Keratinocyte (primary cell): ENCODE measurements around the gene COG5. TPM values are rescaled to one million over a fixed set of nuclear protein-coding genes. Genes with fewer than 3 reads are reported as not detected.

Experiments used
- DNase-seq: peaks from one replicate; pipeline ENCODE4 v3.0.0-alpha.2; 2011; ENCODE audit warnings: low read depth, missing footprints, low spot score
- FAIRE-seq: peaks from 2 replicates; lab custom pipeline; 2011; peaks lifted over from hg19 to GRCh38; lab: Jason Lieb, UNC
- H2AFZ ChIP-seq: 2 replicates; pipeline ENCODE4 v1.6.0; 2012; ENCODE audit warnings: low read length, control low read depth, inconsistent platforms; ENCODE audit not compliant: control insufficient read depth
- H3K27ac ChIP-seq: 2 replicates; pipeline ENCODE4 v1.5.1; 2011; ENCODE audit warnings: low read length; ENCODE audit not compliant: control insufficient read depth, insufficient read depth
- H3K27me3 ChIP-seq: 3 replicates; pipeline ENCODE4 v1.6.0; 2011; ENCODE audit warnings: low read length; ENCODE audit not compliant: control insufficient read depth, insufficient read depth; ENCODE audit errors: extremely low read depth
- H3K36me3 ChIP-seq, 2 experiments: 2 replicates in 1 of 2; 3 replicates in 1 of 2; pipeline ENCODE4 v1.5.1; 2011; ENCODE audit warnings: low read length in 2 of 2, mild to moderate bottlenecking in 1 of 2; ENCODE audit not compliant: control insufficient read depth in 2 of 2, insufficient read depth in 2 of 2; ENCODE audit errors: extremely low read depth in 1 of 2
- H3K4me1 ChIP-seq: 3 replicates; pipeline ENCODE4 v1.5.1; 2011; ENCODE audit warnings: low read length; ENCODE audit not compliant: control insufficient read depth, insufficient read depth; ENCODE audit errors: extremely low read depth
- H3K4me2 ChIP-seq: 3 replicates; pipeline ENCODE4 v1.6.0; 2011; ENCODE audit warnings: low read depth, low read length; ENCODE audit not compliant: control insufficient read depth, insufficient read depth; ENCODE audit errors: extremely low read depth
- H3K4me3 ChIP-seq, 3 experiments: fragments of 200-600 bp in 1 of 3; sonication (generic) in 1 of 3; 2 replicates in 2 of 3; 3 replicates in 1 of 3; pipeline ENCODE4 v1.5.1; 2011 to 2016; ENCODE audit warnings: low read length in 3 of 3, mild to moderate bottlenecking in 3 of 3, control low read depth in 2 of 3, inconsistent platforms in 1 of 3, low read depth in 1 of 3, mixed read lengths in 1 of 3, mixed run types in 1 of 3, moderate library complexity in 1 of 3; ENCODE audit not compliant: control insufficient read depth in 2 of 3, insufficient read depth in 2 of 3; ENCODE audit errors: extremely low read depth in 1 of 3
- H3K79me2 ChIP-seq: 2 replicates; pipeline ENCODE4 v1.6.0; 2012; ENCODE audit warnings: low read length; ENCODE audit not compliant: control insufficient read depth, insufficient read depth
- H3K9ac ChIP-seq: 3 replicates; pipeline ENCODE4 v1.6.0; 2011; ENCODE audit warnings: low read length; ENCODE audit not compliant: control insufficient read depth, insufficient read depth; ENCODE audit errors: extremely low read depth
- H3K9me1 ChIP-seq: 3 replicates; pipeline ENCODE4 v1.6.0; 2011; ENCODE audit warnings: low read length; ENCODE audit not compliant: control insufficient read depth, insufficient read depth; ENCODE audit errors: extremely low read depth
- H3K9me3 ChIP-seq: 2 replicates; pipeline ENCODE4 v1.5.1; 2012; ENCODE audit warnings: low read depth, low read length; ENCODE audit not compliant: control insufficient read depth
- H4K20me1 ChIP-seq: 3 replicates; pipeline ENCODE4 v1.6.0; 2011; ENCODE audit warnings: low read length; ENCODE audit not compliant: control insufficient read depth, insufficient read depth; ENCODE audit errors: extremely low read depth
- CTCF ChIP-seq, 3 experiments: IDR thresholded peaks in 1 of 3; conservative IDR thresholded peaks in 1 of 3; optimal IDR thresholded peaks in 1 of 3; 2 replicates in 2 of 3; 3 replicates in 1 of 3; pipeline versions ENCODE3 to v1.5.1; 2011; ENCODE audit warnings: low read length in 3 of 3, mild to moderate bottlenecking in 3 of 3, moderate library complexity in 2 of 3, control low read depth in 1 of 3, inconsistent platforms in 1 of 3; ENCODE audit not compliant: insufficient read depth in 2 of 3; ENCODE audit errors: extremely low read depth in 1 of 3
- EZH2 ChIP-seq: IDR thresholded peaks from one replicate; pipeline ENCODE4 v1.6.1; 2012; ENCODE audit warnings: inconsistent platforms, mild to moderate bottlenecking, low read length, moderate library complexity
- dilution Hi-C: fragments of 300-500 bp; cut with MboI; formaldehyde crosslinking; loops from one replicate; pipeline ENCODE4 v1.7.0; 2020; ENCODE audit warnings: low sequenced_read_pairs; ENCODE audit not compliant: extremely low pct_ligation_motif_present
- polyA plus RNA-seq, 5 experiments: library from polyadenylated mRNA; depleted of rRNA in 3 of 5; stranded (reverse) in 3 of 5; stranded (forward) in 1 of 5; unstranded in 1 of 5; fragments of >200 nt; gene quantifications; 1 replicate in 1 of 5; 2 replicates in 3 of 5; 3 replicates in 1 of 5; pipeline versions ENCODE4 v1.2.1 to v1.2.3, GENCODE V29; 2011 to 2012; ENCODE audit warnings: missing spikeins in 2 of 5, low read depth in 1 of 5, low replicate concordance in 1 of 5

The COG5 gene
- polyA plus RNA-seq, 1 donor (not counting 4 experiments of a cell fraction or from before 2014, with no cell fraction given): 50.7 TPM

- dilution Hi-C loops: no loop called here
Measured at GRCh38 chr7:107190090-107190489, 373.6 kb downstream of the COG5 start.

GRCh38 chr7:107187774-107188173 is 375.9 kb downstream of the COG5 start:
- no peak overlapping the region for H3K4me3 ChIP-seq
- dilution Hi-C loops: no loop called here
- DNase-seq (no peak), FAIRE-seq (no peak)
- H3K4me2 ChIP-seq: no peak overlapping the region
- H3K9me3 ChIP-seq: no peaks in the 10 kb centered on the region
- no peaks in the 10 kb centered on the region for H4K20me1 ChIP-seq
- no peaks in the 10 kb centered on the region for H3K9me1 ChIP-seq
- H3K27ac ChIP-seq: no peak overlapping the region
- TF ChIP-seq EZH2 (no peak), CTCF (optimal IDR thresholded peaks at IDR 0.05 in 1 of 3, IDR thresholded peaks at IDR 0.05 in 1 of 3, conservative IDR thresholded peaks at IDR 0.05 in 1 of 3; ENCODE audit: extremely low read depth in 1 of 3, insufficient read depth in 2 of 3, low read length in 3 of 3) (no peak)
- no peaks in the 10 kb centered on the region for H3K4me1 ChIP-seq
- H3K36me3 ChIP-seq: peaks cover 4 to 12% of the 10 kb centered on the region in 2 experiments
- no peak overlapping the region for H2AFZ ChIP-seq
- no peaks in the 10 kb centered on the region for H3K27me3 ChIP-seq
- no peak overlapping the region for H3K9ac ChIP-seq
- H3K79me2 ChIP-seq: no peaks in the 10 kb centered on the region

More at GRCh38 chr7:107190090-107190489, 373.6 kb downstream of the COG5 start:
- Histone ChIP-seq H3K9ac (no peak overlapping the region), H3K27me3 (no peaks in the 10 kb centered on the region), H3K79me2 (no peaks in the 10 kb centered on the region), H3K27ac (no peak overlapping the region), H3K4me1 (no peaks in the 10 kb centered on the region), H3K9me3 (no peaks in the 10 kb centered on the region), H4K20me1 (no peaks in the 10 kb centered on the region), H3K4me3 (no peak overlapping the region), H3K4me2 (no peak overlapping the region), H2AFZ (no peak overlapping the region), H3K9me1 (no peaks in the 10 kb centered on the region), H3K36me3 (peaks cover 4 to 13% of the 10 kb centered on the region in 2 experiments)
- FAIRE-seq: no peak
- no peak for DNase-seq
- TF ChIP-seq CTCF (optimal IDR thresholded peaks at IDR 0.05 in 1 of 3, IDR thresholded peaks at IDR 0.05 in 1 of 3, conservative IDR thresholded peaks at IDR 0.05 in 1 of 3; ENCODE audit: extremely low read depth in 1 of 3, insufficient read depth in 2 of 3, low read length in 3 of 3): no peak
- TF ChIP-seq EZH2: no peak
